Activated naive CD4-positive, alpha-beta T cell treated with anti-CD3 and anti-CD28 coated beads, Interleukin-2, amount 50 U/mL, for 24 hours (primary cell): ENCODE measurements around the gene ZSCAN22.
"Not testable (repeated sequence)": the region's sequence is repeated elsewhere in the genome, so short reads cannot be mapped to it uniquely, and the experiment has no call there.

ENCODE experiments used
- H3K27ac Mint-ChIP-seq: one replicate; pipeline ENCODE4 v1.8.0; 2021; ENCODE audit warnings: mild to moderate bottlenecking, mixed read lengths
- H3K27me3 Mint-ChIP-seq: one replicate; pipeline ENCODE4 v1.8.0; 2021; ENCODE audit warnings: mixed read lengths
- H3K36me3 Mint-ChIP-seq: one replicate; pipeline ENCODE4 v1.8.0; 2021; ENCODE audit warnings: mixed read lengths
- H3K4me1 Mint-ChIP-seq: one replicate; pipeline ENCODE4 v1.8.0; 2021; ENCODE audit warnings: mixed read lengths
- H3K4me3 Mint-ChIP-seq: one replicate; pipeline ENCODE4 v1.8.0; 2021; ENCODE audit warnings: mild to moderate bottlenecking, mixed read lengths
- H3K9me3 Mint-ChIP-seq: one replicate; pipeline ENCODE4 v1.8.0; 2021; ENCODE audit warnings: mixed read lengths

ZSCAN22 gene

DNA sequence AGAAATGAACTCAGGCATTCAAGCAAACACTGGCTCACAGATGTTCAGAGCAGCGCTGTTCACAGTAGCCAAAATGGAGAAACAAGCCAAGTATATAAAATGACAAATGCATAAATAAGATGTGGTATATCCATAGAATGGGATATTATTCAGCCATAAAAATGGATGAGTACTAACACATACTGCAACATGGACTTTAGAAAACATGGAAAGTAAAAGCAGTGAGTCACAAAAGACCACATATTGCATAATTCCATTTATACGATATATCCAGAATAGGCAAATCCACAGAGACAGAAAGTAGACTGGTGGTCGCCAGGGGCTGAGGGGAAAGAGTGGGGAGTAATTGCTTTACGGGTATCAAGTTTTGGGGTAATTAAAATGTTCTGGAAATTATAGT lies 47.4 kb downstream of the ZSCAN22 start:
- Mint-ChIP-seq H3K27me3 (no peaks in the 10 kb centered on the region), H3K27ac (no peak overlapping the region), H3K4me1 (no peaks in the 10 kb centered on the region)

DNA sequence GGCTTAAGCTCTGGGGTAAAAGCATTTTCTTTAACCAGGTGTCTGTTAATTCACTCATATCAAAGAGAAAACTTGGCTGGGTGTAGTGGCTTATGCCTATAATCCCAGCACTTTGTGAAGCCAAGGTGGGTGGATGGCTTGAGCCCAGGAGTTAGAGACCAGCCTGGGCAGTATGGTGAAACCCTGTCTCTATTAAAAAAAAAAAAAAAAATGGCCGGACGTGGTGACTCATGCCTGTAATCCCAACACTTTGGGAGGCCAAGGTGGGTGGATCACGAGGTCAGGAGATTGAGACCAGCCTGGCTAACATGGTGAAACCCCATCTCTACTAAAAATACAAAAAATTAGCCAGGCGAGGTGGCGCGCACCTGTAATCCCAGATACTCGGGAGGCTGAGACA lies 49.9 kb downstream of the ZSCAN22 start:
- not testable (repeated sequence) for H3K36me3 Mint-ChIP-seq, H3K9me3 Mint-ChIP-seq, H3K4me3 Mint-ChIP-seq, H3K27me3 Mint-ChIP-seq, H3K27ac Mint-ChIP-seq
- peaks cover 16% of the 10 kb centered on the region for H3K4me1 Mint-ChIP-seq

More for the DNA sequence above, 47.4 kb downstream of the ZSCAN22 start:
- H3K9me3 Mint-ChIP-seq = no peaks in the 10 kb centered on the region
- no peak overlapping the region for H3K4me3 Mint-ChIP-seq
- no peaks in the 10 kb centered on the region for H3K36me3 Mint-ChIP-seq

DNA sequence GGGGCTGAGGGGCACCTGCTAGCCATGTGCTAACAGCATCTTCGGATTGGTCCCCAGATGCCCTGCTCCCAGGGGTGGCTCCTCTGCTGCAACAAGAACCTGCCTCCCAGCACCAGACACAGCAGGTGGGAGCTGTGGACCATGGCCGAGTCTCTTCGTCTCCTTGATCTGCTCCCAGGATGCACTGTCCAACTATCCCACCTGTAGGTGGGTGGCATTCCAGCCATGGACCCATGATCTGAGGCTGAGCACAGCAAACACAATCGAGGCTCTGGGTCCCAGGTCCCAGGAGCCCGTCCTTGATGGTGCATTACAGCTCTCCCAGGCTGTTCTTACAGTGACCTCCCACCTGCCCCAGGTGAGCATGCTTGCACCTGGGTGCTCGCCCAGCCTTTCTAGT lies 52.5 kb downstream of the ZSCAN22 start:
- peak overlapping the region; percentile 23 for H3K27ac Mint-ChIP-seq
- no peaks in the 10 kb centered on the region for H3K9me3 Mint-ChIP-seq
- H3K36me3 Mint-ChIP-seq = no peaks in the 10 kb centered on the region
- peak overlapping the region; percentile 95 for H3K4me3 Mint-ChIP-seq
- peaks cover 20% of the 10 kb centered on the region for H3K4me1 Mint-ChIP-seq
- no peaks in the 10 kb centered on the region for H3K27me3 Mint-ChIP-seq

DNA sequence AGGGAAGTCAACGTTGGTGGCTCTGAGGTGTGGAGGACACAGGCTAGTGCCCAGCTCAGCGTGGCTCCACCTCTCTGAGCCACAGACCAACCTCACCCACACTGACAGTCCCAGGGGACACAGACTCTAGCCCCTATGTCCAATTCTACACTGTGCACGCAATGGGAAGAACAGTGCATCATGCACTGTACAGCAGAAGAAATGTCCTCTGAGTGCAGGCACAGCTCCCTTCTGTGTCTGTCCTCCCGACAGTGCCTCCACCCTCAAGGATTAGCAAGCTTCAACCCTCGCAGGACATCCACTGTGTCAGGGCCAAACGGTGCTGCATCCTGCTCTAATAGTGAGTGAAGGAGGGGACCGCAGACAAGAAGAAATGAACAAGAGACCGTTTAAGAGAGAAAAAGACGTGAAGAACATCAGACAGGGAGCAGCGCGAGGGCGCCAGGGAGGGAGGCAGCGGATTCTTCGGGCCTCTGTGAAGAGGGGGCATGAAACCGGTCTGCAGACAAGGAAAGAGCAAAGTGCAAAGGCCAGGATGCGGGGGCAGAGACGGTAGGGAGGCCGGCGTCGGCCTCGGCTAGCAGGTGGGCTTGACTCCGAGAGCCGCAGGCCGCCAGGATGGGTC lies 53.4 kb downstream of the ZSCAN22 start:
- Mint-ChIP-seq H3K4me1 (peaks cover 20% of the 10 kb centered on the region), H3K4me3 (peak overlapping the region; percentile 95), H3K27me3 (no peaks in the 10 kb centered on the region), H3K27ac (peak overlapping the region; percentile 97), H3K9me3 (no peaks in the 10 kb centered on the region), H3K36me3 (no peaks in the 10 kb centered on the region)

DNA sequence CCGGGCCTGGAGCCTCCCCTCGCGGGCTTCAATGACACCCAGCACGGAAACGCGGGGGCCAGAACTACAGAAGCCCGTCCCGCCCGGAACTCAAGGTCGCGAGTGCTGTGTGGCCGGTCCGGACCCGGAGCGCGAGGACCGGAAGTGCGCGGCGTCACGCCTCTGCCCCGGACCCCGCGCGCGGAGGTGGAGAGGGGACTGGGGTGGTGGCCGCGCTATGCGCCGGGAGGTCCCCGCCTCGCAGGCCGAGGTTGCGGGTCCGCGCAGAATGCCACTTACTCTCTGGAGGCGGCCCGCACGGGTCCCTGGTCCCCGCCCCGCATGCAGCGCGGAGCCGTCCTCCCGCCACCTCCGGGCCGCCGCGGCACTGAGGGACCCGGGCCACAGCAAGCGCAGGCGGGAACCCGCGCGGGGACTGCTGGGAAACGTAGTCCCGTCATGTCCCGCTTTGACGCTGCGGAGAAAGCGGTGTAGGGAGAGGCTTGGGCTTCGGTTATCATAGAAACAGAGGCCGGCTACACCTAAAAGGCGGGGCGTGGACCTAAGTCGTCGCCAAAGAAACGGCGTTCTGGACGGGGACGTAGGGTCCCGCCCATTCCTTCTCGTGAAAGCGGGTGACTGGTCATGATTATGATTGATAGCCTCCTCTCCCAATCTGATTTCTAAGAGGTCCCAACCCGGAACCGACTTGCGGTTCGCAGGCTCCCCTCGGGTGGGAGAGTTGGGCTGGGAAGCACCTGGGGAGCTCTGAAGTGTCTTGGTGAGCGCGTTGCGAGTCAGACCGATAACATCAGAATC lies 54.1 kb downstream of the ZSCAN22 start, which contains the start of gene ZNF837:
Gene ZNF837, minus strand, starts transcription at position 369 of the 798 bp plus-strand sequence. CDS start 11,698 bp downstream, outside the sequence.
- Mint-ChIP-seq H3K4me3 (peak within 1 kb of the TSS; percentile 95), H3K9me3 (no peaks in the 10 kb centered on the region), H3K27ac (peak within 1 kb of the TSS; percentile 97), H3K27me3 (no peaks in the 10 kb centered on the region), H3K36me3 (no peaks in the 10 kb centered on the region), H3K4me1 (peaks cover 26% of the 10 kb centered on the region)

DNA sequence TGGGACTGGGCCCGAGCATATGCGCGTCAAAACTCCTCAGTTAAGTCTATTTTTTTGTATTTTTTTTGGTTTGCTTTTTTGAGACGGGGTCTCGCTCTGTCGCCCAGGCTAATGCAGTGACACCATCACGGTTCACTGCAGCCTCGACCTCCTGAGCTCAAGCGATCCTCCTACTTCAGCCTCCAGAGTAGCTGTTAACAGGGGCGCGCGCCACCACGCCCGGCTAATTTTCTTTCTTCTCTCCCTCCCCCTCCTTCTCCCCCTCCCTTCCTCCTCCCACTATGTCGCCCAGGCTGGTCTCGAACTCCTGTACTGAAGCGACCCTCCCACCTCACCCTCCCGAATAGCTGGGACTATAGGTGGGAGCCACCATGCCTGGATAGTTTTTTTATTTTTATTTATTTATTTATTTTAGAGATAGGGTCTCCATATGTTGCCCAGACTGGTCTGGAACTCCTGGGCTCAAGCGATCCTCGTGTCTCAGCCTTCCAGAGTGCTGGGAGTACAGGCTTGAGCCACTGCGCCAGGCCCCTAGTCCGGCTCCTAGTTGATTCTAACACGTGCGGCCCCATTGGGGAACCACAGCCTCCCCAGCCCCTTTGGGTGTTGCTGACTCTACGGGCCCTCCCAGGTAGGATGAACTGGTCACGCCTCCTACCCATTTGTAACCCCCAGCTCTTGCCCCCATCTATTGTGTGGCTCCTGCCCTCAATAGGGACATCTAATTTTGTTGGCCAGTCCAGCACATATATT lies 54.8 kb downstream of the ZSCAN22 start:
- H3K36me3 Mint-ChIP-seq = no peaks in the 10 kb centered on the region
- H3K27me3 Mint-ChIP-seq = no peaks in the 10 kb centered on the region
- peak overlapping the region; percentile 93 for H3K27ac Mint-ChIP-seq
- H3K9me3 Mint-ChIP-seq = no peaks in the 10 kb centered on the region
- peak overlapping the region; percentile 95 for H3K4me3 Mint-ChIP-seq
- H3K4me1 Mint-ChIP-seq = peaks cover 27% of the 10 kb centered on the region

DNA sequence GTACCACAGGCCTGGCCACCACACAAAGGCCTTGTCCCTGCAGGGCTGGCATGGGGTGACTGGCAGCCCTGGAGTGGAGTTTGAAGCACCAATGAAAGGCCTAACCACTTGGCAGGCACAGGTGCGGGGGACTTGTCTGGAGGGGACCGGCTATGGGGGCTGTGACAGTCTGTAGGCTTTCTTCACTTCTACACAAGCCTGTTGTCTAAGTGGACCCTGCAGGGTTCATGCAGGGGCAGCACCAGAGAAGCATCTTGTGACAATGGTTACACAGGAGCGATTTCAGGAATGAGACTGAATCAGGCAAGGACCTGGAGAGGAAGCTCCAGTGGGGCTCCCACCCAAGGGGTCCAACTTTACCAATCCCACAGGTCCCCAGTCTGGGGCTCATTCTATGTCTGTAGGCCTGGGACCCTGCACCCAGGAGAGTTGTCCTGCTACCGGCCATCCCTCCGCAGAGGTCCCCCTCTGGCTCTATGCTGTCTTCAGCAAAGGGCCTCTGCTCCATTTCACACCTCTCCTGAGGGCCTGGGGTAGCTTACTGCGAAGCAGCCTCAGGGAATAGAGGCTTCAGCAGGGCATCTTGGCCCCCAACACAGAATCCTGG lies 56.3 kb downstream of the ZSCAN22 start:
- H3K4me3 Mint-ChIP-seq = peak overlapping the region; percentile 36
- H3K27me3 Mint-ChIP-seq = no peaks in the 10 kb centered on the region
- no peaks in the 10 kb centered on the region for H3K9me3 Mint-ChIP-seq
- peaks cover 6% of the 10 kb centered on the region for H3K36me3 Mint-ChIP-seq
- H3K4me1 Mint-ChIP-seq = peaks cover 31% of the 10 kb centered on the region
- no peak overlapping the region for H3K27ac Mint-ChIP-seq

DNA sequence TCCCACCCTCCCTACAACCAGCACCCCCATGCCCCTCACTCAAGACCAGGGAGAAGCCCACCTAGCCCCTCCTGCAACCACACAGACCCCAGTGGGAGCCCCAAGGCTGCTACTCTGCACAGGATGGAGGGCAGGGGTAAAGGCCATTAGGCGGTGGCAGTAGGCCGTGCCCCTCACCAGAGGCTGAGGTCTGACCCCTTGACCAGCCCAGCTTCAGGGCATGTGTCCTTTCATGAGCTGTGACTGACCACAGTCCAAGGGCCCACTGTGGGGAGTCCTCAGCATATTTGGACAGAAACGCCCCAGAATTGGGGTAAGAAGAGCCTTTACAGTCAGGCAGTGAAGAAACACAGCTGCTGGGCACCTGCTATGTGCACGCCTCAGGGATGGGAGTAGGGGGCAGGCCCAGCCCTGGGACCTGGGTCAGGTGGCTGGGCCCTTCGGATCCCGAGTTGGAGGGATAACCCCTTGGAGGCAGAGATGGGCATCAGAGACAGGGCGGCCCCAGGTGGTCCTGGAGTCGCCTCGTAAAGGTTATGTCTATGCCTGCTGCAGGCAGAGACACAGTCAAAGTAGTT lies 58.6 kb downstream of the ZSCAN22 start:
- H3K9me3 Mint-ChIP-seq = no peaks in the 10 kb centered on the region

DNA sequence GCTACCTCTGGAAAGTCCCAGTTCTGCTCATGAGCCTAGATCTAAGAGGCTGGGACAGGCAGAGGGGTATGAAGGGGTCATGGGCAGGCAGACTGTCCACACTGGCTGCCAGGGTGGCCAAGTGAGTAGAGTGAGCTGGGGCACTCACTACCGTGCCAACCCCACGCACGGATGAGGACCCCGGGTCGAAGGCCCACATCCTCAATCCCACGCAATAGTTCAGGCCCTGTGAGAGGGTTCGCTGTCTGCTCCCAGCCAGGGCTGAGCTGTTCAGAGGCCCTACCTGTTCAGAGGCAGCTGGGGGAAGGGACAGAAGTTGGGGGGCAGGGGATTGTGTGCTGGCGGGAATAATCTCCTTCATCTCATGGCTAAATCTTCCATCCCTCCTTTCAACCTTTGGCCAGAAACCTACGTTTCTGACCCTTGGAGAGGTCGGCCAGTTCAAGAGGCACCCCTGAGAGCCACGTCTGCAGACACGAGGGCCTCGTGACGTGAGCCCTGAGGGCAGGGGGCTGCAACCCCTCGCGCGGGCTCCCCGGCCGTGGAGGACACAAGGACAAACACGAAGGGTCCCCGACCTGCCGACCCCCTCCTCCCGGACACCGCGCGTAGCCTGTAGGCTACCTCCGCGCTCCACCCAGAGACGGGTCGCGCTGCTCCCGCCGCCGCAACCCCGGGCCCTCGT lies 59.2 kb downstream of the ZSCAN22 start:
- peak overlapping the region; percentile 99 for H3K27ac Mint-ChIP-seq
- H3K36me3 Mint-ChIP-seq = peaks cover 16% of the 10 kb centered on the region
- H3K4me1 Mint-ChIP-seq = peaks cover 38% of the 10 kb centered on the region
- no peaks in the 10 kb centered on the region for H3K27me3 Mint-ChIP-seq
- peak overlapping the region; percentile 96 for H3K4me3 Mint-ChIP-seq
- H3K9me3 Mint-ChIP-seq = no peaks in the 10 kb centered on the region

More for the DNA sequence above, 58.6 kb downstream of the ZSCAN22 start:
- Mint-ChIP-seq H3K4me3 (peak overlapping the region; percentile 96), H3K4me1 (peaks cover 33% of the 10 kb centered on the region), H3K36me3 (peaks cover 13% of the 10 kb centered on the region), H3K27ac (peak overlapping the region; percentile 99), H3K27me3 (no peaks in the 10 kb centered on the region)

DNA sequence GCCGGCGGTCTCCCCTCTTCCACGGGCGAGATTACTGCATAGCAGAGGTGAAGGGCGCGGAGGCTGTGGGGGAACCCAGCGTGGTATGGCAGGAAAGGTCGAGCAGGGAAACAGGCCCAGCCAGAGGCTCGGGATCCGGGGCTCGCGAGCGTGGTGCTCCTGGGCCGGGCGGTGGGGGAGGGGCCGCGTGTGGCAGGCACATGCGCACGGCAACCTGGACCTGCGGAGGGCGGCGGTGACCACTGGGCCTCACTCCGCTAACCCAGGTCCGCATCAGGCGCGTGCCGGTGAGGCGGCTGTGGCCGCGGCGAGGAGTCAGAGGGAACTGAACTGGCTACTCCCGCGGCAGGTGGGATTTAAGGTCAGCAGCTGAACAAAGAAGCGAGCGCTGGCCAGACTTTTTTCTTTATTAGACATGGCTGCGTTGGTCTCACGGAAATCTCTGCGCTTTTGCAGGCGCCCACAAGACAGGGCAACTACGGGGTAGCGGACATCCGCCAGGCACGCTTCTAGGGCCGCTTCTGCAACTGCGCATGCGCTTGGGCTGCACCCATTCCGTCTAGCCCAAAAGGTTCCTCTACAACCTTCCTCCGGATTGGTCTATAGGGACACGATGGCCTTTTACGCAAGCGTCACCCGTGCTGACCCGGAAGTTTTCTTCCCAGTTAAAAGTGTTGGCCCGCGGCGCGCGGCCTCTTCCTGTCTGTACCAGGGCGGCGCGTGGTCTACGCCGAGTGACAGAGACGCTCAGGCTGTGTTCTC lies 60.0 kb downstream of the ZSCAN22 start, which contains the start of gene RPS5:
Gene RPS5, plus strand, starts transcription at position 694 of the 762 bp plus-strand sequence. CDS start 869 bp downstream, outside the sequence.
- no peaks in the 10 kb centered on the region for H3K9me3 Mint-ChIP-seq
- H3K4me1 Mint-ChIP-seq = peaks cover 35% of the 10 kb centered on the region

DNA sequence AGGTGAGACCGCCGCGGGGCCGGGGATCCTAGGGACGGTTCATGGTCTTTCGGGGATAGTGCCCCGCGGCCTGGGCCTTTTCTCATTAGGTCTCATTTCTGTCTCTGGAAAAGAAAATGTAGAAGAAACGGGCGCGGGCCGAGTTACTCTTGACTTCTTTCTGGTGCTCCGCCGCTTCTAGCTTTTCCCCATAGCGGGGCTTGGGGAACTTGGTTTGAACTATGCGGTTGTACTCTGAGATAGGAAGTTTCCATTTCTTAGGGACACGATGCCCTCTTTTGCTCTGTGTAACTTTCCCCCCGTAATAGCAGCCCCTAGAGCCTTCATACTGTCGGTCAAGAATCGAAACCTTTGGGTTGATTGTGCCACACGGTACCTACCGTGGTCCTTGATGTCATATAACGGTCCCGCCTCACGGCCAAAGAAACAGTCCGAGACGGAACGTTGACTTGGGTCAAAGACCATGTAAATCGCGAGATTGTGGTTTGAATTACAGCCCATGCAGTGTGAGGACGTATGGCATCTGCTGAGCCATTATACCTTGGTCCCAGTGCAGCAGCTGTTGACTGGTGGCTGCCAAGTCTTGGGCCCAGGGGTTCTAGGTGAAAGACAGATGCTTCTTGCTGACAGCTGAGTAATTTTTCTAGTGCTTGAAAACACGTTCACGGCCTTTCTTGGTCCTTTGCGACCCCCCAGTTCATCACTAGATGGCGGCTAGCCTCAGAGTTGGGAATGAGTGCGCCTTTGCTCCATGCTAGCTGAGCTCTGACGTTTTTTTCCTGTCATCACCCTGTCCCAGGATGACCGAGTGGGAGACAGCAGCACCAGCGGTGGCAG lies 60.8 kb downstream of the ZSCAN22 start:
- Mint-ChIP-seq H3K36me3 (peaks cover 18% of the 10 kb centered on the region), H3K4me1 (peaks cover 31% of the 10 kb centered on the region), H3K27me3 (no peaks in the 10 kb centered on the region), H3K9me3 (no peaks in the 10 kb centered on the region), H3K27ac (peak overlapping the region; percentile 99), H3K4me3 (peak overlapping the region; percentile 96)

More for the DNA sequence above, 60.0 kb downstream of the ZSCAN22 start, which contains the start of gene RPS5:
- peaks cover 16% of the 10 kb centered on the region for H3K36me3 Mint-ChIP-seq
- no peaks in the 10 kb centered on the region for H3K27me3 Mint-ChIP-seq
- peak within 1 kb of the TSS; percentile 99 for H3K27ac Mint-ChIP-seq
- H3K4me3 Mint-ChIP-seq = peak within 1 kb of the TSS; percentile 96

DNA sequence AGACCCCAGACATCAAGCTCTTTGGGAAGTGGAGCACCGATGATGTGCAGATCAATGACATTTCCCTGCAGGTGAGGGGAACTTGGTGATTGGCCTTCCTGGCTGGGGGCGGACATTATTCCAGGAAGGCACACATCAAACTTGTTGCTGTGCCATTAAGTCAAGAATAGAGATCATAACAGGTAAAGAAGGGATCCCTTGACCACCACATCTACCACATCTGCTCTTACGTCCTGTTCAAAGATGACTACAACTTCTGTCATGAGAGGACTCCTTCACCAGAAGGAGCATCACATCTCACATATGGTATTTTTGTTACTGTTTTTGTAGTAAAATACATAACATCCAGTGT lies 61.4 kb downstream of the ZSCAN22 start:
- Mint-ChIP-seq H3K9me3 (no peaks in the 10 kb centered on the region), H3K36me3 (peaks cover 20% of the 10 kb centered on the region), H3K27ac (peak overlapping the region; percentile 68), H3K4me1 (peaks cover 31% of the 10 kb centered on the region), H3K27me3 (no peaks in the 10 kb centered on the region), H3K4me3 (peak overlapping the region; percentile 96)
